HG02943 (cell line): Measurements from ENCODE around the gene SINHCAF.

Source experiments
- ATAC-seq: cut with Tn5 transposase; IDR thresholded peaks from one replicate; pipeline ENCODE4 v1.9.1; 2021; ENCODE audit warnings: mild to moderate bottlenecking, low read depth, moderate library complexity; ENCODE audit not compliant: unreplicated experiment

The SINHCAF gene

GRCh38 chr12:31339831-31340622 is 14.1 kb upstream of the SINHCAF start:
- no peak for ATAC-seq

GRCh38 chr12:31337952-31338351 is 12.0 kb upstream of the SINHCAF start:
- no peak for ATAC-seq

GRCh38 chr12:31331242-31331641 is 5.3 kb upstream of the SINHCAF start:
- no peak for ATAC-seq

DNA sequence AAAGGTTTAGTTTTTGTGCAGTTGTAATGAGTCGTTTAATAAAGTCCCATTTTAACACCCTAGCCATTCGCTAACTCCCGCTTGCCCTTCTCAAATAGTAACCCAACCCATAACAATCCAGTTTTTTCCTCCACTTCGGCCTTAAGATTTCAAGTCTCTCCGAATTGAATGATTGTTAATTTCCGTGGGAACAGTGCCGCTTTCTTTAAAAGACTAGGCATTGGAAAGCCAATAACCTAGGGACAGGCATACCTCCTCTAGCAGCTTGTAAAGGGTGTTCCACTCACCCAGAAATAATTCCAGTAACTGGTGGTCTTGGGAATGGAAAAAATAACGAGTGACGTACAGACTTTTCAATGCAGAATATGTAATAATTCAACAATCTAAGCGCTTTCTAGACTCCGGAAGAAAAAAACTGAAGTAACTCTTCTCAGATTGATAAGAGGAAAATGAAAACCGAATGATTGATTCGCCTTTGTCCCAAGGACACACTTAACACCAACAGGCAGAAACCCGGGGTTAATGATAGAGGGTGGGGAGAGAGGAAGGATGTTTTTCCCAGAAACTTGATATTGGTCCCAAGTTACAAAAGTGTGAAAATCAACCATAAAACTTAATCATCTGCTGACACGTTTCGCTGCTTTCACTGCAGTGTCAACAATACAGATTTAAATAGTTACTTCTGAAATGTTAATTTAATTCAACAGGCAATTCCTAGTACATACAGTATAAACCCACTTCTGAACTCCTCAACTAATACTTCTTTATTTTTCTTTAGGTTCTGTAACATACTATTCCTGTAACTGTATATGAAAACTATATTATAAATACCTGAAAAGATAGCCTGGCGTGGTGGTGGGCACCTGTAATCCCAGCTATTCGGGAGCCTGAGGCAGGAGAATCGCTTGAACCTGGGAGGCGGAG is 1.0 kb upstream of the SINHCAF start:
- ATAC-seq, result no peak

DNA sequence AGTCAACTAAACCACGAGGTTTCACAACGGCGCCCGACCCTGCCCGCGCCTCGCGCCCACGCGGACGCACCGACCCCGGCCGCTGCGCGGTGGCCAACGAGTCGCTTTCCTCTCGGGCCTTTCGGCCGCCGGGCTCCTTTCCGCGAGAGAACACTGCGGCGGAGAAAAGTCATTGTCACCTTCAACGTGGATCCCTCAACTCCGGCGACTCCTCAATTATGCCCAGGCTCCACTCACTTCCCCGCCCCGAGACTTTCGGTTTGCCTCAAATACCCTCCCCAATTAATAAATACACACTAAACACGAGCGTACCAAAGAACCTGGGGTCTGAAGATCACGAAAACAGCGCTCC is 450 bp downstream of the SINHCAF start:
- no peak for ATAC-seq

GRCh38 chr12:31324845-31325523 is 966 bp downstream of the SINHCAF start:
- peak; percentile 8 for ATAC-seq

- peak; percentile 33 for ATAC-seq
These were observed 1.7 kb downstream of the SINHCAF start for GRCh38 chr12:31324116-31324844.

DNA sequence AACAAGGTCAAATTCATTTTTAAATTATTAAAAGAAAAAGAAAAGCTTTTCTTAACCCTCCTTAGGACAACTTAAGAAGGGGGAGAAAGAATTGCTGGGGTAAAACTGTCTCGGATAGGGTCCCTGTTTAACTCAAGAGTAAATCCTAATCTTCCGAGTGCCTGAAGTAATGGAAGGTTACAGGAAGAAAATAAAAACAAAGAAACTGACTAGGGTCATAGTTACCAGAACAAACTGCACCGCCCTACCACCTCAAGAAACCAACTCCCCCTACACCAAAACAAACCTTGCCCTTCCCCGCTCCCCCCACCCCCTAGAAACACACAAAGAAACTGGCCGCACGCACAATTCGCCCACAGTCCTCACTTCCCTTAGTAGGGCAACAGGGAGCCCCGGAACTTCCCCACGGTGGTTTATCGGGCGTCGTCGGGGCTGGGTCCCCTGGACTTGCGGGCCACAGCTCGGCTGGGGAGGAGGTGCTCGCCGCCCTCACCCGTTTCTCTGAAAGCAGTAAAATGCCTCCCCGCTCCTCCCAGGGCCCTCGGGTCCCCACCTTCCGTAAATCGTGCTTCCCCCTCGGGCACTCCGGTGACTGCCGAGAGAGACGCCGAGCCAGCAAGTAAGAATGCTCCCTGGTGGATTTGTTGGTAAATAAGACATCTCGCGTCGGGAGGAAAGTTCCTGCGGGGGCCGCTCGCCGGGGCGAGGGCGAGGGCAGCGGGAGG is 2.4 kb downstream of the SINHCAF start:
- ATAC-seq, result peak; percentile 24

GRCh38 chr12:31322801-31323207 is 3.1 kb downstream of the SINHCAF start:
- ATAC-seq, result no peak

- ATAC-seq, result no peak
These were observed 4.1 kb downstream of the SINHCAF start for GRCh38 chr12:31321897-31322228.

DNA sequence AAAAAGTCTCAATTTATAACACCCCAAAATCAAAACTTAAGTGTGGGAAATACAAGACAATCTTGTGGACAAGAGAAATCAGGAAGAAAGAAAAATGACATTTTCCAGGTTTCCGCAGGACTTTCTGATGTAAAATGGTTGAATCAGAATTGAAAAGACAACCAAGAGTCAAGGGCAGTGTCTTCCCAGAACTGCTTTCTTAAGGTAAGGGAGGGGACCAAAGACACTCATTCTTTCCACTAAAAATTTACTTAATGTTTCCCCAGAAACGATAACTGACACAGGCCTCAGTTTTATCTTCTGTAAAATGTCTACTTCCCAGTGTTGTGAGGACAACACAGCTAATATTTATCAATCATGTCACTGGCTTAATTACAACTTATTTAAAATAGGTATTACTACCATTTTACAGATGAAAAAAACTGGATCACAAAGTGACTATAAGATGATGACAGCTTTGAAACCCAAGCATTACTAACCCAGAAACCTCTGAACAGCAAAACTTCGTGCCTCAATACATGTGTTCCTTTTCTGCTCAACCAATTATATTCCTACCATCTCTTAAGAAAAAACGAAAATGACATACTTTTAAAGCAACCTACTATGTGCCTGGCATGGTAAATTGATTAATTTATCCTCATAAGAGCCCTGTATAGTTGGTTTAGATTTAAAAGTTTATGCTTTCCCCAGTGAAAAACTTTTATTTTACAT is 4.6 kb downstream of the SINHCAF start:
- ATAC-seq, result no peak

DNA sequence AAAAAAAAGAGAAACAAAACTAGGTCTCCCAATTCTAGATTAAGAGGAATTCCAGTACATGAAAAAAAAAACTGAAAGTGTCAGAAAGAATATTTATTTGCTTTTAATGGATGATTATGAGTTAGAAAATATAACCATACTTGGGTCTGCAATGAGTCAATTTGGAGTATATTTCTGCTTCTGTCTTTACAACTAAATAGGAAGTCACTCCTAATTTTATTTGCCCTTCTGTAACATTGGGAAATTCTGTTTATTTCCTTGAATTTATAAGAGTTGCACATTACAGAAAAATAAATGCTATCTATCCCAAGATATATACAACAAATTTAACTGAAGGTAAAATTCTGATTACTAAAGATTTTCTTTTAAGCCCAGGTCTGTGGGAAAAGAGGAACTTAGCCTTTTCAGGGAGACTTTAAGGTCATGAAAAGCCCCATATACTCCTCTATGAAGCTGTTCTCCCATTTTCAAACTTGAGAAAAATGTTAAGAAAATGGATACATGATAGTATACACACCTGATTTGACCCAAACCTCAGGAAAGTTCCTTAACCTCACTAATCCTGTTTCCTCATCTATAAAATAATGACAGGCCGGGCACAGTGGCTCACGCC is 7.2 kb downstream of the SINHCAF start:
- no peak for ATAC-seq

- no peak for ATAC-seq
These were observed 8.2 kb downstream of the SINHCAF start for GRCh38 chr12:31317471-31318395.

GRCh38 chr12:31316891-31317290 is 9.1 kb downstream of the SINHCAF start:
- ATAC-seq, result no peak

DNA sequence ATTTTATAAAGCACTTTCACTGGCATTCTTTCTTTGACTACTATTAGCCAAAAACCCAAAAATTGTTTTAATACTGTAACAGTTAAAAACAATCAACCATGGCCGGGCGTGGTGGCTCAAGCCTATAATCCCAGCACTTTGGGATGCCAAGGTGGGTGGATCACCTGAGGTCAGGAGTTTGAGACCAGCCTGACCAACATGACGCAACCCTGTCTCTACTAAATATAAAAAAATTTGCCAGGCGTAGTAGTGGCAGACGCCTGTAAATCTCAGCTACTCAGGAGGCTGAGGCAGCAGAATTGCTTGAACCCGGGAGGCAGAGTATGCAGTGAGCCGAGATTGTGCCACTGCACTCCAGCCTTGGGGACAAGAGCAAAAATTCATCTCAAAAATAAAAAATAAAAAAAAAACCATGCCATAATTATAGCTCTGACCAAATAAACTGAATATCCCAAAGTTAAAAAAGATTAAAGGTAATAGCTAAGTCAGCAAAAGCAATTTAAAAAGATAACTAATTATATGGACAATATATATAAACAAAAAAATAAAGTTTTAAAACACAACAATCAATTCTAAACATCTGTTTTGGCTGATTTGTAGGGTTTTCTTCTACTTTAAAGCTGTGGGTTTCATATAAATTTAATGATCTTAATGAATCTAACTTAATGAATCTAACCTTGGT is 10.0 kb downstream of the SINHCAF start:
- ATAC-seq, result no peak

DNA sequence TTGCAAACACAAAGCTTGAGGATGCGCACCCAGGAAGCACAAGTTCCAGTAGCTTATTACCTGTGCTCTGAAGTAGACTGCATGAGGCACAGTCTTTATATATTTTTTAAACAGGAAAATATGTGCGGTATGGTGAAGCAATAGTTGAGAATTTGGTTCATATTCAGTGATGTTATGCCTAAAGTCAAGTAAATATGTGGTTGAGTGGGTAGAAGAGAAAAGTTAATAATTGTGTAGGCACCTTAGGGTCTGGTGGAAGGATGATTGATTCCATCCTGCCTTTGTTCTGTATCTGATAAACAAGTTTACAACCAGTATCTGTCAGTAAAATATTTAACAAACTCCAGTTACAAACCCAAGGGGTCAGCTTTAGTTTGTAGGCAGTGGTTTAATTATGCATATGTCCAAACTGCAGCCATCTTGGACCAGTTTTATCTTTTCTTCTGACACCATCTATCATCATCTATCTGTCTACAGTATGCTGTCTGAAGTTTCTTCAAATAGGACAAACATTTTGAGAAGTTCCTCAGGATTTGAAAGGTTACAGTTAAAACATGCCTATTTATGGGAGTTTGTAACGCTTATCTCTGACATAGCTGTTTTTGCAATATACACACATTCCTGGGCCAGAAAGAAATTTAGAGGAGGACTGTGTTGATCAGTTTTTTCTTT is 10.8 kb downstream of the SINHCAF start:
- ATAC-seq, result no peak

GRCh38 chr12:31312431-31312830 is 13.5 kb downstream of the SINHCAF start:
- ATAC-seq, result no peak
